NOMO-1 treated with dmso at 0.1 percent for 144 hours (cell line): ENCODE measurements around the gene ESF1.

Source experiments
- DNase-seq: peaks from one replicate; lab custom pipeline; 2025; ENCODE audit not compliant: unreplicated experiment; lab: John Stamatoyannopoulos, UW

ESF1 gene

GRCh38 chr20:13681248-13682125 is 103.2 kb downstream of the ESF1 start:
- no peak for DNase-seq

GRCh38 chr20:13678944-13679343 is 105.8 kb downstream of the ESF1 start:
- DNase-seq: no peak

- DNase-seq: no peak
Measured at GRCh38 chr20:13677241-13677640, 107.5 kb downstream of the ESF1 start.

- DNase-seq: no peak
Measured at GRCh38 chr20:13676682-13677081, 108.0 kb downstream of the ESF1 start.

- DNase-seq: no peak
Measured at GRCh38 chr20:13672690-13673089, 112.0 kb downstream of the ESF1 start.

GRCh38 chr20:13671916-13672378 is 112.8 kb downstream of the ESF1 start:
- no peak for DNase-seq

GRCh38 chr20:13671512-13671911 is 113.2 kb downstream of the ESF1 start:
- no peak for DNase-seq

GRCh38 chr20:13670160-13670559 is 114.6 kb downstream of the ESF1 start:
- DNase-seq: no peak

- no peak for DNase-seq
Measured at GRCh38 chr20:13665709-13666395, 118.9 kb downstream of the ESF1 start.
